ENCODE results near the gene CTBP2.
"Not testable (repeated sequence)": the region's sequence is repeated elsewhere in the genome, so short reads cannot be mapped to it uniquely, and the experiment has no call there.

Gene CTBP2

DNA sequence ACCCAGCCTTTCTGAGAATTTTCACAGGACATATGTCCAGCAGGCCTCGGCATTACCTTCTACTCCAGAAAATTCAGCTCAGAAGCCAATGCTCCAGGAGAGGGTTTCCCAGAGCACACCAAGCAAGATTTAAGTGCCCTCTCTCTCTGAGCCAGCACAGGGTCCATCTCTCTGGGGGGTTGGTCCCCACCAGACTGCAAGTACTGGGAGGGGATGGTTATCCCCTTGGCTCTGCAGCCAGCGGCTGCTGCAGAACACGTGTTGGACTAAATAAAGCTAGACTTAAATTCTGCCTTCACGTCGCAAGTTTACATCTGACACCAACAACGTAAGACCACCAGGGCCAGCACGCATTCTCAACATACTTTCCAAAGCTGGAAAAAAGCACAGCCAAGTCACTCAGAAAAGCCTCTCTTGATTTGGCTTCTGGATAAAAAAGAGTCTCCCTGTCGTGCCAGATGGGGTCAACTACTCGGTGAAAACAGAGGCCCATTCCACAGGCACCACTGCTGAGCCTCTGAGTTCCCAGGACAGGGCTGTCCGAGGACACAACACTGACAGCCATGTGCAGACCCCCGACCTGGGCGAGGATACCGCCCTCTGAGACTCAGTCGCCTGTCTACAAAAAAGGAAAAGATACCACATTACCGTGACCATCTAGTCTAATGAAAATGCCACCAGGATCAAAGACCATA is 77.3 kb downstream of the CTBP2 start:
- no peak for DNase-seq

DNA sequence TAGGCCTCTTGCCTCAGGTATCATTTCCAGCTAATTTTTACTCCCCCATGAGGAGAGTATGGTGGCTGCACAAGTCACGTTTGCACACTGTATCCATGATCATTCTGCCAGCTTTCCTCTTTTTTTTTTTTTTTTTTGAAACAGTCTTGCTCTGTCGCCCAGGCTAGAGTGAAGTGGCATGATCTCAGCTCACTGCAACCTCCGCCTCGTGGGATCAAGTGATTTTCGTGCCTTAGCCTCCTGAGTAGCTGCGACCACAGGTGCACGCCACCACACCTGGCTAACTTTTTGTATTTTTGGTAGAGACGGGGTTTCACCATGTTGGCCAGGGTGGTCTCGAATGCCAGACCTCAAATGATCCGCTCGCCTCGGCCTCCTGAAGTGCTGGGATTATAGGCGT is 77.9 kb downstream of the CTBP2 start:
- DNase-seq, result not testable (repeated sequence)

DNA sequence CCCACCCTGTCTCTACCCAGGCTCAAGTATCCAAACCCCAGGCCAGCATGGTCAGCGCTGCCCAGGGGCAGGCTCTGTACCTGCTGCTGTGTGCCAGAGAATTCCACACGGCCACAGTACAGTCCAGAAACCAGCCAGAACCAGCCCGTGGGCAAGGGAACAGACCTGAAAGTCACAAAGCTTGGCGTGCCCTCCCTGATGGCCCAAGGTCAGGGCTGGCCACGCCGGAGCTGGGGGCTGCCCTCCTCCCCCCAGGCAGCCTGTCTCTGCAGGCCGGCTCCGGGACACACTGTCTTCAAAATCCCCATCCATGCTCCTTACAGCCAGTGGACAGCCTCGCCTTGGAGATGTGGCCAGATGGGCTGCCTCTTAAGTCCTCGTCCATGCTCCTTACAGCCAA is 78.4 kb downstream of the CTBP2 start:
- no peak for DNase-seq

DNA sequence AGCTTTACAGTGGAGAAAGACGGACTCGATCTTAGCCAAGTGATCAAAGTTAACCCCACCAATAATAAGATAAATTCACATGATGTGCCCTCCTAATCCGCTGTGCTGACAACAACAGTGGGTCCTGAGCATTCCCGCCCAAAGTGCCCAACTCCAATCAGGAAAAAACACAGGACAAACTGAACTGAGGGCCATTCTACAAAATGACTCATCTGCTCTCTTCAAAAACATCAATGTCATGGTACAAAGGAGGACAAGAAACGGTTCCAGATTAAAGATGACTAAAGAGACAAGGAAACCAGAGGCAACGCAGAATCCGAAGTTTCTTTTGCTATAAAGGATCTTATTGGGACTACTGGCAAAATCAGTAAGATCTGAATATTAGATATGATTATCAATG is 79.4 kb downstream of the CTBP2 start:
- DNase-seq, result no peak

DNA sequence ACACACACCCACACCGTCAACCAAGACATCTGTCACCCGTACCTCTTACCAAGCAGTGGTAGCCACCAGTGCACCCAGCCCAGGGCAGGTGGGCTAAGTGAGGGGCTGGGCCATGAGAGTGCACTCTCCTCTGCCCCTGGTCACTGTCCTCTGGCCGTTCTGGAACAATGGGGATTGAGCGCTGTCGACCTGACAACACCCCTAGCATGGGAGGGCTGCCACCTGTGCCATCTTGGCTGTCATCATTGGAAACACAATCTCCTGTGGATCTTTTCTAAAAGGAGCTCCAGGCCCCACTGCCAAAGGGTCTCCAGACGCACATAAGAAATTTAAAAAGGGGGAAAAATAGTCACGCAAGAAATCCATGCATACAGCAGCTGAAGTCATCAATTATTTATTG is 80.1 kb downstream of the CTBP2 start:
- DNase-seq, result no peak

- no peak for DNase-seq
These were observed 81.2 kb downstream of the CTBP2 start for GRCh38 chr10:125079091-125079600.

GRCh38 chr10:125076891-125077541 is 83.3 kb downstream of the CTBP2 start:
- no peak for DNase-seq

GRCh38 chr10:125076121-125076825 is 84.1 kb downstream of the CTBP2 start:
- no peak for DNase-seq

GRCh38 chr10:125073996-125074395 is 86.4 kb downstream of the CTBP2 start:
- no peak for DNase-seq

DNA sequence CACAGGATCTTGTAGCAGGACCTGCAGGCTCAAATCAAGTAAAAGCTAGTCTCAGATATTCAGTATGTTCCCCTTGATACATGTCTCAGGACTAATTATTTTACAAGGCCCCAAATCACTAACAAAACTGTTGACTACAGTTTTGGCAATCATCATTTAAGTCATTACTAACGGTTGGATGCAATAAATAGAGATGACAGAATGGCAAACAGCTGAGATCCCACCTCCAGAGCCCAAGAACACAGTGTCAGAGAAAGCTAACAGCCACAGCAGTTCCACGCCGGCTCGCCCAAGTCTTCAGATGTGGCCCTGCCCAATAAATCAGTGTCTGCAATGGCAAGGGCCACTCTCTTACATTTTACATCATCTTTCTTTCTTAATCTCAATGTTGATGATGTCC is 87.6 kb downstream of the CTBP2 start:
- no peak for DNase-seq

GRCh38 chr10:125071008-125071407 is 89.4 kb downstream of the CTBP2 start:
- no peak for DNase-seq

DNA sequence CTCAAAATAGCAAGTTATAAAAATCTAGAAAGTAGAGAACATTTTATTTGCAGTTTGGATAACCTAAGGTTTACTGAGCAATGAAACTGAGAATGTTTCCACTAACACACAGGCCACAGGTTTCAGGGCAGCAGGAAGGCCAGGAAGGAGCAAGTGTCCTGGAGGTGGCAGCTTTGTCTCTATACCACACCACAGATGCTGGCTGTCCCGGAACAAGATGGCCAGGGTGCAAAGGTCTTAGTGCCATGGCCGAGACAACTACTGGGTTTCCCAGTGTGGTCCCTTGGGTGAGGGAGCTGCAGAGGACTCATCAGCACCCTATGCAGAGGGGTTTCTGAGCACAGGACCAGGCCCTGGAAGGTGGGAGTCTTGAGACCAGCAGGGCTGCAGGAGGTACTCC is 92.0 kb downstream of the CTBP2 start:
- DNase-seq, result no peak

DNA sequence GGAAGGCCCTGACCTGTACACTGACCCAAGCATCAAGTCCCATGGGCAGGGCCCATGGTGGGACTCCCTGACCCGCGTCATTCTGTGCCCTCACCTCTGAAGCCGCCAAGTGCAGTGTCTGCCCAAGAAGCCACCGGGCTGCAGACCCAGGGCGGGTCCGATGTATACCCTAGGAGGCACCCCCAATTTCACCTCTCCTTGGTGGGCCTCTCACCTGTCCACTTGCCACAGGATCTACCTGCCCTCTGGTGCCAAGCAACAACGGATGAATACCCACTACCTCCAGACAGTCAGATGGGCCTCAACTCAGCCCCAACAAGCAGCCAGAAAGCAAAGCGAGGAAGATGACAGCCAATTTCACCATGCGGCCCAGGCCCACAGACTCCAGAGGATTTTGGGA is 92.6 kb downstream of the CTBP2 start:
- no peak for DNase-seq

- no peak for DNase-seq
These were observed 93.5 kb downstream of the CTBP2 start for GRCh38 chr10:125066764-125067450.

GRCh38 chr10:125064681-125065492 is 95.5 kb downstream of the CTBP2 start:
- DNase-seq, result no peak

DNA sequence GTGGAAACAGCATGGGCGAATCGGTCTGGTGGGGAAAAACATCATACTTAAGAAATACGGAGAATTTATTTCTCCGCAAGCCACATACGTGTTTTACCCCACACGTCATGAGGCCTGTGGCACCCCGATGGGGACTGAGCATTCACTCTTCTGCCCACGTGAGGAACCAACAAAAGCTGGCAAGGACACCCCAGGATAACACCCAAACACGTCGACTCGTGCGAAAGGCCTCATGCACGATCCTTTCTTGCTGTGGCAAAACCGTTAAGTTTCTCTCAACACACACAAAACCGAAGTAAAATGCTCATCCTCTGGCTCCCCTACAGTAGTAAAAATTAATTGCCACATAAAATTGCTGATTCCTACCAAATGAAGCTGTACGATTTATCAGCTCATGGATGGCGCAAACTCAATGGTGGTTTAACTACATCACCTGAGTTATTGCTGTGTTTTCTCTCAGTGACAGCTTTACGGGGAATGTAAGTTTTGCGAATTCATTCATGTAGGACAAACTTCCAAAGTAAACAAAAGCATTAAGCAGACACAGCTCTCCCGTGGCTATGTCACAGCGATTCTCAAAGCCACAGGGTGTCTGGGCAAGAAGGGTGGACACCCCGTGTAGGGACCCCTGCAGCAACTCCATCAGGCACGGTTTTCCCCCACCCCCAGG is 97.0 kb downstream of the CTBP2 start:
- DNase-seq, result no peak

GRCh38 chr10:125062914-125063230 is 97.5 kb downstream of the CTBP2 start:
- DNase-seq, result no peak

GRCh38 chr10:125062227-125062913 is 98.0 kb downstream of the CTBP2 start:
- no peak for DNase-seq

DNA sequence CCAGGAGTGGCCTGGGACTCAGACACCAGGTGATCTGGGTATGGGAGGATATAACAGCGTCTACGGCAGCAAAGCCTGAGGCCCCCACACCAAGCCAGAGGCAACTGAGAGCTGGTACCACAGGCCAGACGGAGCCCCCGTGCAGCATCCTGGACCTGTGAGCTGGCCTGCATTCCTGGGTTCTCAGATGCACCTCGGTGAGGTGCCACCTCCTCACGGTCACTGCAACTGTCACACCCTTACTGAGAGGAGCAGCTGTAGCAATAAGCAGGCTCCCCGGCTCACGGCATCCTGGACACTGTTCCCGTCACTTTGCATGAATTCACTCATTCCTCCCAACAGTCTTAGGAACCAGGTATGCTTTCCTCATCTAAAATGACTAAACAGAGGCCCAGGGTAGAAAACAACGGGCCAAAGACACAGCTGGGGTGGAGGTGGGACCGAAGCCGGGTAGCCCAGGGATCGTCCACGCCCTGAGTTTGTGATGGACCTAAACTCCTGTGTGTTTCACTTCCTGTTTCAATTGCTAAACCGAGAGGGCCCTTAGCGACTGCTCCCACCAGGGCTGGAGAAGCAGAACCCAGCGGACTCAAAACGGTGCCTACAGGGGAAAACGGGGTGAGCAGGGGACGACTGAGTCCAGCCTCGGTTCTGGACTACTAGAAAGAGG is 98.7 kb downstream of the CTBP2 start:
- DNase-seq, result no peak

DNA sequence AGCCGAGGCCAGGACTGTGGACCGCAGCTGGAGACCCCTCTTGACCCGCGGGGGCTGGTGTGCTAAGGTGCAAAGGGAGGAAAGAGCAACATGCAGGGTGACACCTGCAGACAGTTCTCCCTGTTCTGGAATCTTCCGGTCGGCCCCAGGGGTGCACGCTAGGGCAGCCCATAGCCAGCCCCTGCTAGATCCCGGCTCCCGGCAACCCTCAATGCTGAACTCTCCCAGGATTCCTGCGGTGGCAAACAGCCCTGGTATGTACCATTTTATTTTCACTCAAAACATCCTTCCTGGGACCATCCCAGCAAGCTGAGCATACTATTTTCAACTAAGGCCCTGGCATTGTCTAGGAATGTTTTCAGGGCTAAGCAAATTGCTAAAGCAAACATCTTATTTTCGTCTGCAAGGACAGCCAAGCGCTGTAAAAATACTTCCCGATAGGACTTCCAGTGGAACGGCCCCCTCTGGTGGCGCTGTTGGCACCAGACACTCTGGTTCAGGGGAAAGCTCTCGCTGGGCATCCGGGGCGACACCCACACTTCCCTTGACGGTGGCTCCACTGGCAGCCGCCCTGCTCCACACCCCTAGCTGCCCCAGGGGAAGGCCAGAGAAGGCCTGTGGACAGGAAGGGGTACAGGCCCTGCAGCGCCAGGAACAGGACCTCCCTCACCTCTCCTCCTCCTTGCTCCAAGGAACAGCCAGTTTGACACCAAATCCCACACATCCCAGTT is 99.4 kb downstream of the CTBP2 start:
- peak; percentile 25 to 44 for DNase-seq
